ENCODE measurements around the gene MAP3K2. TPM values are rescaled to one million over a fixed set of nuclear protein-coding genes. Genes with fewer than 3 reads are reported as not detected.

Gene MAP3K2
- total and polyA plus RNA-seq, 2 donors (not counting 3 experiments of a cell fraction or from before 2014, with no cell fraction given) = 3.4 to 25.7 TPM

GRCh38 chr2:127310980-127311379, 76.8 kb downstream of the MAP3K2 start:
- no peak overlapping the region for H3K4me3 ChIP-seq (replicated peaks in 1 of 3; ENCODE audit: insufficient read depth in 1 of 3, low read depth in 1 of 3, low read length in 3 of 3)
- DNase-seq (ENCODE audit: low read depth, low spot score) (no peak), FAIRE-seq (no peak)
- POLR2A ChIA-PET = no interaction called here
- H4K20me1 ChIP-seq (replicated peaks; ENCODE audit: control insufficient read depth, extremely low read depth, insufficient read depth, low read length) = no peaks in the 10 kb centered on the region
- no peak overlapping the region for H3K9ac ChIP-seq (replicated peaks; ENCODE audit: extremely low read depth, insufficient read depth, low read length)
- H3K27me3 ChIP-seq (ENCODE audit: control insufficient read depth in 2 of 2, insufficient read depth in 2 of 2, low read length in 2 of 2) = no peaks in the 10 kb centered on the region
- TF ChIP-seq EZH2 (IDR thresholded peaks at IDR 0.05; ENCODE audit: borderline replicate concordance, low read depth, low read length, severe bottlenecking) (no peak), CTCF (IDR thresholded peaks at IDR 0.05; ENCODE audit: extremely low read depth in 1 of 2, insufficient read depth in 1 of 2, low read depth in 1 of 2, low read length in 2 of 2) (no peak), POLR2A (IDR thresholded peaks at IDR 0.05; ENCODE audit: low read depth, low read length) (no peak), MAX (IDR thresholded peaks at IDR 0.05; ENCODE audit: insufficient read depth, insufficient read length) (no peak), GATA2 (IDR thresholded peaks at IDR 0.05; ENCODE audit: insufficient read depth, insufficient read length, low read depth, low read length) (no peak), POLR2AphosphoS5 (IDR thresholded peaks at IDR 0.05; ENCODE audit: insufficient read depth, low read depth, low read length) (no peak)
- no peaks in the 10 kb centered on the region for H3K9me1 ChIP-seq (replicated peaks; ENCODE audit: control insufficient read depth, extremely low read depth, insufficient read depth, low read length)
- H3K4me2 ChIP-seq (ENCODE audit: insufficient read depth, low read length) = no peak overlapping the region
- H3K9me3 ChIP-seq (replicated peaks; ENCODE audit: control insufficient read depth, insufficient read depth, low read length) = no peaks in the 10 kb centered on the region
- no TSS peak for BruUV-seq (replicated peaks)
- peaks cover 16 to 18% of the 10 kb centered on the region in 2 experiments for H3K36me3 ChIP-seq (ENCODE audit: control insufficient read depth in 2 of 2, extremely low read depth in 1 of 2, insufficient read depth in 2 of 2, low read length in 2 of 2)
- CTCF ChIA-PET = no interaction called here
- no peak overlapping the region for H3K27ac ChIP-seq (ENCODE audit: insufficient read depth, low read depth, low read length)
- H2AFZ ChIP-seq (ENCODE audit: low read depth, low read length) = no peak overlapping the region
- intact Hi-C loops (cut with micrococcal nuclease) (no loop called here), dilution Hi-C loops (cut with MboI; ENCODE audit: extremely low pct_ligation_motif_present, low sequenced_read_pairs) (no loop called here)
- H3K4me1 ChIP-seq (ENCODE audit: control insufficient read depth, extremely low read depth, insufficient read depth, low read length) = no peaks in the 10 kb centered on the region
- no peaks in the 10 kb centered on the region for H3K79me2 ChIP-seq (ENCODE audit: control insufficient read depth, insufficient read depth, low read length)
